Parathyroid adenoma (tissue), 2 donors: Measurements from ENCODE around the gene USP48.

Experiments used
- H2AFZ ChIP-seq: fragments of 300-600 bp; sonication (generic); one replicate; pipeline ENCODE4 v1.7.0; 2017; ENCODE audit warnings: antibody characterized with exemption, mild to moderate bottlenecking
- H3K27ac ChIP-seq: fragments of 300-600 bp; sonication (generic); one replicate; pipeline ENCODE4 v1.7.0; 2017
- H3K27me3 ChIP-seq: fragments of 300-600 bp; sonication (generic); one replicate; pipeline ENCODE4 v1.7.0; 2017; ENCODE audit warnings: low read length; ENCODE audit not compliant: control insufficient read depth, insufficient read depth
- H3K36me3 ChIP-seq: fragments of 300-600 bp; sonication (generic); one replicate; pipeline ENCODE4 v1.7.0; 2017; ENCODE audit warnings: low read length; ENCODE audit not compliant: control insufficient read depth, insufficient read depth
- H3K4me1 ChIP-seq: fragments of 300-600 bp; sonication (generic); one replicate; pipeline ENCODE4 v1.7.0; 2017; ENCODE audit warnings: control low read depth
- H3K4me2 ChIP-seq: fragments of 300-600 bp; sonication (generic); one replicate; pipeline ENCODE4 v1.7.0; 2017; ENCODE audit warnings: low read length
- H3K4me3 ChIP-seq: fragments of 300-600 bp; sonication (generic); one replicate; pipeline ENCODE4 v1.7.0; 2017; ENCODE audit warnings: low read depth, low read length
- H3K79me2 ChIP-seq: fragments of 300-600 bp; sonication (generic); one replicate; pipeline ENCODE4 v1.7.0; 2017; ENCODE audit warnings: control low read depth
- H3K9ac ChIP-seq: fragments of 300-600 bp; sonication (generic); one replicate; pipeline ENCODE4 v1.7.0; 2017; ENCODE audit warnings: mild to moderate bottlenecking
- H3K9me3 ChIP-seq: fragments of 300-600 bp; sonication (generic); one replicate; pipeline ENCODE4 v1.7.0; 2017; ENCODE audit warnings: low read length; ENCODE audit not compliant: control insufficient read depth
- CTCF ChIP-seq: fragments of 300-600 bp; sonication (generic); IDR thresholded peaks from one replicate; pipeline ENCODE4 v1.7.0; 2017; ENCODE audit warnings: antibody characterized with exemption, mild to moderate bottlenecking
- donor health status: primary hyperparathyroidism.

Gene USP48

DNA sequence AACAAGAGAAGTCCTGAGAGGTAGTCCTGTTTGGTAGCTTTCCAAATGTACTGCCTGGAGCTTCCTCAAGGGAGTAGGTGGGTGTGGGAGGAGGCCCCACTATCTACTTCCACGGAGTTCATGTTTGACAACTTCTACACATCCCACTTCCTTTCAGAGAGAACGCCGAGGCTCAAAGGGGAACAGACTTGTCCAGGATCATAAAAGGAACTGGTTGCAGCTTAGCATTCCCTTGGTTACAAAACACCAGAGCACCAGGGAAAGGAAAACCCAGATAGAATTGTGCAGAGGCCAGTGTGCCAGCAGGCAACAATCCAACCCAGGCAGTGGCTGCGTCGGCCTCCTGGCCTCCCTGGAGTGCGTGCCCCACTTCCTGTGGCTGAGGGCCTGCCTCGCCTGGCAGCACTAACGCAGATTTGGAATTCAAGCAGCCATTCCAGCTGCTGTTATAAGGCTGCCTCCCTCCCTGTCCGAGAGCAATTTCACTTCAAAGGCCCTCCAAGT lies 109.6 kb downstream of the USP48 start:
- no peak overlapping the region for H3K9ac ChIP-seq
- H3K4me1 ChIP-seq, result no peaks in the 10 kb centered on the region
- no peaks in the 10 kb centered on the region for H3K36me3 ChIP-seq
- no peak overlapping the region for H3K27ac ChIP-seq
- H3K27me3 ChIP-seq, result no peaks in the 10 kb centered on the region
- no peaks in the 10 kb centered on the region for H3K9me3 ChIP-seq
- no peak overlapping the region for H3K4me3 ChIP-seq
- H2AFZ ChIP-seq, result no peak overlapping the region
- TF ChIP-seq CTCF, result no peak
- H3K4me2 ChIP-seq, result no peak overlapping the region
- no peaks in the 10 kb centered on the region for H3K79me2 ChIP-seq

DNA sequence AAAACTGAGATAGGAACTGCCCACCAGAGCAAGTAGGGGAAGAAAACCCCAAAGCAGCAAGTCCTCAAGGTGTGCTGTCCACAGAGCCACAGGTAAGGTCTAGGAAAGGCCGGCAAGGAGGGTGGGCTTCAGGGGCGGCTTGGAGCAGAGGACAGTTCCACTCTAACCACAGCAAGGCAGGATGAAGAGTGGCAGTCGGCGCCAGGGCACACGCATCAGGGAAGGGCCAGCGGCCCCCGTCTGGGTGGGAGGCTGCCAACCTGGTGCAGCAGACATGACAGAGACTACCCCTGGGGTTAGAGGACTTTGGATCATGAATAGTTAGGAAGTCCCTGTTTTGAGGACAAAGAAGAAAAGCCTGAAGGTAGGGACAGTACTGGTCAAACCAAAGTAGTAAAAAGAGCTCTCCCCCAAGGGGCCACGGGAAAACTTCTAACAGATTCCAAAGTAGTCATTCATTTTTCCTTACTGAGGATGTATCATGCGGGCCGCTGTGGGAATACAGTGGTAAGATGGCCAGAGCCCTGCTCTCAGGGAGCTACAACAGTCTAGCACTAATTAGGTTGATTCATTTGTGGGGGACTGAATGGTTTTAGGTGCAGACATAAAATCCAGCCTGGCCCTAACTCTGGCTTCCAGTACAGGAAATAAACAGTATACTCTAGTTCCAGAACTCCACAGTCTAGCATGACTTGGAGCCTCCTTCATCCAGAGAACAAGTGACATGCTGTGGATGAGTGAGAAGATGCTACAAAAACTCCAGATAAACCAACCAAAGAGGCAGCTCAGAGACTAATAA lies 110.3 kb downstream of the USP48 start:
- H3K27me3 ChIP-seq, result no peaks in the 10 kb centered on the region
- H3K9me3 ChIP-seq, result no peaks in the 10 kb centered on the region
- H3K79me2 ChIP-seq, result no peaks in the 10 kb centered on the region
- no peak overlapping the region for H3K27ac ChIP-seq
- no peak overlapping the region for H3K9ac ChIP-seq
- H3K4me2 ChIP-seq, result no peak overlapping the region
- no peaks in the 10 kb centered on the region for H3K36me3 ChIP-seq
- H2AFZ ChIP-seq, result no peak overlapping the region
- no peak for TF ChIP-seq CTCF
- no peak overlapping the region for H3K4me3 ChIP-seq
- no peaks in the 10 kb centered on the region for H3K4me1 ChIP-seq

DNA sequence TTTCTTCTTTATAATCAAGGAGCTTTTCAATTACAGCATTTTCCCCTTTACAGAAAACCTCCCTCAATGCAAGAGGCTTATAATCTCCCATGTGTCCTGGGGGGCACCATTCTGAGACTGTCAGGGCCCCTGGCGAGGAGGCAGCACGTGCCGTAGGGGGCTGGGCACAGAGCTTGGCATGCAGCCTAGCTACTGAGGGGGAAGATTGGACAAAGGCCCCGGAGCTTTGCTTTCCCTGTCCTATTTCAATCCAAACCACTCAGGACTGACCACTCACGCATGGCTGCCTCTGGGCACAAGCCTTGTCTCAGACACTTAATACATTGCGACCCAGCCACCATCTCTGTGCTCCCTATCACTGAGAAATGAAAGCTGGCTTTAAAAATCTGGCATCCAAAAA lies 111.0 kb downstream of the USP48 start:
- no peaks in the 10 kb centered on the region for H3K79me2 ChIP-seq
- H3K4me2 ChIP-seq, result no peak overlapping the region
- no peak overlapping the region for H2AFZ ChIP-seq
- no peak overlapping the region for H3K4me3 ChIP-seq
- H3K27me3 ChIP-seq, result no peaks in the 10 kb centered on the region
- H3K36me3 ChIP-seq, result no peaks in the 10 kb centered on the region
- no peaks in the 10 kb centered on the region for H3K4me1 ChIP-seq
- no peak overlapping the region for H3K27ac ChIP-seq
- no peak overlapping the region for H3K9ac ChIP-seq
- no peaks in the 10 kb centered on the region for H3K9me3 ChIP-seq
- no peak for TF ChIP-seq CTCF

DNA sequence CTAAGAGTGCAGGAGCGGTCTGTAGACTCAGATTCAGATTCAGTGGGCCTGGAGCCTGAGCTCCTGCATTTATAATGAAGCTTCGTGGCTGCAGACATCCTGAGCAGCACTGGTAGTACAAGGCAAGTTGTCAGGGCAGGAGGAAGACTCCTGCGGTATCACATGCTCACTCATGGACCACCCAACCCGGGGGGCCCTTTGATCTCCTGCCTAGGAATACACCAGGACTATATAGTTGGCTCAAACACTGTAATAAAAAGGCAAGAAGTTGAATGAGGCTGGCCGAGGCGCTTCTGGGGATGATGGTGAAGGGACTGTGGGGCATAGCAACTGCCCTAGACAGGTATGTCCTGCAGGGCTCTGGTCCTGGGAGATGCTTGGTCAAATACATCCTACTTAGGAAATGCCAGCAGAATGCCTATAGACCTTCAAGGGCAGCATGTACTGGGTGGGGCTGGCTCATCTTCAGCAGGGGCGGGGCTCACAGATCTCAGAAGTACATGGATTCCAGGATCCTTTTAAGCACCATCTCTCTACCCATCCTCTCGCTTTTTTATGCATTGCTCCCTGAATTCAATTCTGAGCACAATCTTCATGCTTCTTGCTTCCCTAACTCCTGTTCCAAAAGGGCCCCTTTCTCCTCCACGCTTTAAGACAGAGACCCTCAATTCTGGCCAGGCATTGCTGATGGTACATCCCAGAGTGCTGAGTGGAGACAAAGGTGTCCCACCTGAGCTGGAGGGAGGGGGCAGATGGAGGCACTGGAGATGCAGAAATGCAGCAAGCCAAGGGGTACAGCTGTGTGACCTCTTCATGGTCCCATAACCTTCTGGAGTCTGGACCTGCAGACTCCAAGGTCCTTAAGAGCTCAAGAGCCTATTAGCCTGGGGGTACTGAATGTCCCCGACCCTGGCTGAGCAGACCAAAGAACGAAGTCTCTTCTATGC lies 111.7 kb downstream of the USP48 start:
- Histone ChIP-seq H3K4me1 (no peaks in the 10 kb centered on the region), H3K9me3 (no peaks in the 10 kb centered on the region), H3K27me3 (no peaks in the 10 kb centered on the region), H3K4me2 (no peak overlapping the region), H3K27ac (no peak overlapping the region), H3K4me3 (no peak overlapping the region), H3K36me3 (no peaks in the 10 kb centered on the region), H2AFZ (no peak overlapping the region), H3K9ac (no peak overlapping the region), H3K79me2 (no peaks in the 10 kb centered on the region)
- no peak for TF ChIP-seq CTCF
